Colonic mucosa (tissue), 4 donors: ENCODE results near the gene NPM3. TPM values are rescaled to one million over a fixed set of nuclear protein-coding genes. Genes with fewer than 3 reads are reported as not detected.

Source experiments
- DNase-seq: peaks from one replicate; pipeline ENCODE4 v3.0.0-alpha.2; 2020
- H3K27ac ChIP-seq: fragments of 200-600 bp; one replicate; pipeline ENCODE4 v1.8.0; 2021
- H3K27me3 ChIP-seq: fragments of 200-600 bp; one replicate; pipeline ENCODE4 v1.8.0; 2021
- H3K36me3 ChIP-seq: fragments of 200-600 bp; one replicate; pipeline ENCODE4 v1.8.0; 2021
- H3K4me1 ChIP-seq: fragments of 200-600 bp; one replicate; pipeline ENCODE4 v1.8.0; 2021; ENCODE audit warnings: mild to moderate bottlenecking
- H3K4me3 ChIP-seq: fragments of 200-600 bp; one replicate; pipeline ENCODE4 v1.8.0; 2021
- H3K9ac ChIP-seq, 2 donors: one replicate each; pipeline ENCODE4 v1.7.0; 2013; ENCODE audit warnings: control low read depth in 2 of 2, low read depth in 2 of 2, low read length in 2 of 2
- H3K9me3 ChIP-seq: fragments of 200-600 bp; one replicate; pipeline ENCODE4 v1.8.0; 2021
- intact Hi-C: fragments of 100-400 bp; cut with DNase I; formaldehyde crosslinking; loops from one replicate; pipeline ENCODE4 v1.14.1; 2022
- total RNA-seq, 2 donors: library from RNA; stranded (reverse); fragmentation: NEBNext Ultra II Directional in 1 of 2; extraction: Animal tissue kit (Norgen Biotek cat#: 25700) in 1 of 2; gene quantifications; one replicate each; pipeline ENCODE4 v1.2.1, GENCODE V29; 2021
- TF ChIP-seq, protein P1 (sequence below): fragments of 200-600 bp; IDR thresholded peaks from one replicate; pipeline ENCODE4 v1.8.0; 2022; ENCODE audit warnings: antibody characterized with exemption, mild to moderate bottlenecking
- donor health status: healthy.
- donor health status: DM: no; HTN: no; CAD: no.
- donor health status: DM: no; HTN: no; CAD: no.

NPM3 gene
- total RNA-seq, 2 donors from 2014 or later: 14.6 to 73.6 TPM

DNA sequence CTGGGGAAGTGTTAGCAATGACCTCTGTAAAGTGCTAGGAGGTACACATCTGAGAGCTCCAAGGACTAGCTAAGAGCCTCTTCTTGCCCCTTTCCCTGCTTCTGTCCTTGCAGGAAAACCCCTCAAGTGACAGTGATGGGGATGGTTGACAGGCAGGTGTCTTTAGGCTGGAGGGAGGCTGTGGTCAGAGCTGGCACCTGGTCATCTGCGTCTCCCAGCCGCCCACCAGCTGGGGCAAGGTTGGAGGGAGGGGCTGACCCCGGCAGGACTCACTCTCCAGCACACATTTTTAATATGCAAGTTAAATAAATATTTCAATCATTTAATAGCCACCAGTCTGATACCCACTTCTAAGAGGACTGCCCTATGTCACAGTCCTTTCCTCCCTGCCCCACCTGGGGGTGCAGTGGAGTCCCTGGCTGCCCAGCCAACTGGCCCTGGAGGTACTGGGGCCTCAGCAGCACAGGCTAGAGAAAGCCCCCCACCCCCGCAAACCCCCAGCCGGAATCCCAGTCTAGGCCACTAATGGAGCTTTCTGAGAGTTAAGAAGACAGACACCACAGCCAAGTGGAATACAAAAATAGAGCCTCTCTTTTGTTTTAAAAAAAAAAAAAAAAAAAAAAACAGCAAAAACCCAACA is 13.6 kb downstream of the NPM3 start:
- intact Hi-C loops: loop anchor here (10.0 kb wide), 1 partner anchor 555 kb away; no protein-coding TSS in a partner anchor
- H3K27me3 ChIP-seq: peaks cover 34% of the 10 kb centered on the region
- no peak overlapping the region for H3K4me3 ChIP-seq
- no peaks in the 10 kb centered on the region for H3K9me3 ChIP-seq
- no peaks in the 10 kb centered on the region for H3K4me1 ChIP-seq
- no peaks in the 10 kb centered on the region for H3K36me3 ChIP-seq
- H3K27ac ChIP-seq: no peak overlapping the region
- H3K9ac ChIP-seq: no peak overlapping the region
- DNase-seq: no peak
- TF ChIP-seq, protein P1, sequence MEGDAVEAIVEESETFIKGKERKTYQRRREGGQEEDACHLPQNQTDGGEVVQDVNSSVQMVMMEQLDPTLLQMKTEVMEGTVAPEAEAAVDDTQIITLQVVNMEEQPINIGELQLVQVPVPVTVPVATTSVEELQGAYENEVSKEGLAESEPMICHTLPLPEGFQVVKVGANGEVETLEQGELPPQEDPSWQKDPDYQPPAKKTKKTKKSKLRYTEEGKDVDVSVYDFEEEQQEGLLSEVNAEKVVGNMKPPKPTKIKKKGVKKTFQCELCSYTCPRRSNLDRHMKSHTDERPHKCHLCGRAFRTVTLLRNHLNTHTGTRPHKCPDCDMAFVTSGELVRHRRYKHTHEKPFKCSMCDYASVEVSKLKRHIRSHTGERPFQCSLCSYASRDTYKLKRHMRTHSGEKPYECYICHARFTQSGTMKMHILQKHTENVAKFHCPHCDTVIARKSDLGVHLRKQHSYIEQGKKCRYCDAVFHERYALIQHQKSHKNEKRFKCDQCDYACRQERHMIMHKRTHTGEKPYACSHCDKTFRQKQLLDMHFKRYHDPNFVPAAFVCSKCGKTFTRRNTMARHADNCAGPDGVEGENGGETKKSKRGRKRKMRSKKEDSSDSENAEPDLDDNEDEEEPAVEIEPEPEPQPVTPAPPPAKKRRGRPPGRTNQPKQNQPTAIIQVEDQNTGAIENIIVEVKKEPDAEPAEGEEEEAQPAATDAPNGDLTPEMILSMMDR: no peak

DNA sequence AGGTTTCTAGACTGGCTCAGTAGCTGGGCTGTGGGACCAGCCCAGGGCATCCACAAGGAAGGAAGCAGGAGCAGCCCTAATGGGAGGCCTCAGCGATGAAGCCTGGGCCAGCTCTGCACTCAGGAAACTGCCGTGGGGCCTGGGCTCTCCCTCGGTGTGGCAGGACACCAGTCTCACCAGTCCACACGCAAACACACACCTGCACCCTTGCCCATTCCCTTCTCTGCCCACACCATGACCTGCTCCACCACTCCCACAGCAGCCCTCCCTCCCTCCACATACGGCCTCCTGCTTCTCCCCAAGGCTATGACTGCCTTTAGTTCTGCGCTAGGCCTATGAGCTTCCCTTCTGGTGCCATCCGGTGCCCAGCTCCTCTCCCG is 14.5 kb downstream of the NPM3 start:
- Histone ChIP-seq H3K4me1 (no peaks in the 10 kb centered on the region), H3K9ac (no peak overlapping the region), H3K9me3 (no peaks in the 10 kb centered on the region), H3K4me3 (no peak overlapping the region), H3K27me3 (peaks cover 25% of the 10 kb centered on the region), H3K36me3 (no peaks in the 10 kb centered on the region), H3K27ac (no peak overlapping the region)
- no peak for DNase-seq
- TF ChIP-seq, protein P1: no peak
- intact Hi-C loops: no loop called here

DNA sequence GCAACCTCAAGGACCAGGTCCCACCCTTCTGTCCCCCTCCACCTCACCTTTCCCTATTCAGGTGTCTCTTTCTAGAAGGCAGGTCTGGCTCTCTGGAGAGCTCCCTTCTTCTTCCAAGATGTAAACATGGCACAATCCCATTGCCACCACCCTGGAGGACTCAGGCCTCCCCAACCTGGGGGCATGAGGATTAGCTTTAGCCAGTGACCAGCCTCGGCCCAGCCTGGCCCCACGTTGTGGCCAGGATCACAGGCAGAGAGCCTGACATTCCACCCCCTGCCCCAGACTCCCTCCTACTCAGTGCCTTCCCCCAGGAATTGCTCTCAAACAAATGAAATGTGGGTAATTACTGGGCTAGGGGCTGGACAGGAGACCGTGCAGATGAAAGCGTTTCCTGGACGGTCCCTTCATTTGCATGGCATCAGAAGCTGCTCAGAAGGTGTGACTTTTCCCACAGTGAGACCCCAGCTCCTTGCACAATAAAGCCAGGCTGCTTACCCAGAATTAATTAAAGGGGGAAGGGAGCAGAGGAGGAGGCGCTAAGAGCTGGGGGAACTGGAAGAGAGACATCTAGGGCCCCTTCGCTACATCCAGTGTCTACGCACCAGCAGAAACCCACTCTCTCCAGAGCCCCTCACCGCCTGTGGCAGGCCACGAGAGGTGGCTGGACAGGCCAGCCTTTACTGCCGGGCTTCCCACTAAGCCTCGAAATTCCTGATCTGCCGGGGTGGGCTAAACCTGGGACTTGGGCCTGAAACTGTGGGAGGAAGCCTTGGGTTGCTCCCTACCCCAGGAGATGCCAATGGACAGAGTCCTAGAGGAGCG is 15.1 kb downstream of the NPM3 start:
- intact Hi-C loops: no loop called here
- DNase-seq: no peak
- Histone ChIP-seq H3K4me1 (no peaks in the 10 kb centered on the region), H3K36me3 (no peaks in the 10 kb centered on the region), H3K27me3 (peaks cover 19% of the 10 kb centered on the region), H3K9me3 (no peaks in the 10 kb centered on the region), H3K4me3 (no peak overlapping the region), H3K9ac (no peak overlapping the region), H3K27ac (no peak overlapping the region)
- TF ChIP-seq, protein P1: no peak

DNA sequence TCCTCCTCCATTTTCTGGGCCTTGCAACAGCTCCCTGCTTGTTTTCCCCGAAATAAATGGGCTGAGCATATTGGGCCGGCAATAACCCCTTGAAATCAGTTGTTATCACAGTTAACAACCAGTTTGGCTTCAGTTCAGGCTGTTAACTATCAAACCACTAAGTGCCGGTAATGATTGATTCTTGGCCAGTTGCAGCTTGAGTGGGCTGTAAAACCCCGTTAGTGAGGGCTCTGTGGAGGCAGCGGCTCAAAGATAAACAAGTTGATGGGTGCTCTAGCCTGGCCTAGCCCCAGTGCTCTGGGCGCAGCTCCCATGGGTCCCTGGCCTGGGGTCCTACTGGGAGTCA is 15.7 kb downstream of the NPM3 start:
- H3K27me3 ChIP-seq: peaks cover 13% of the 10 kb centered on the region
- no peaks in the 10 kb centered on the region for H3K36me3 ChIP-seq
- no peaks in the 10 kb centered on the region for H3K4me1 ChIP-seq
- no peak for DNase-seq
- H3K27ac ChIP-seq: no peak overlapping the region
- no peak overlapping the region for H3K4me3 ChIP-seq
- H3K9ac ChIP-seq: no peak overlapping the region
- H3K9me3 ChIP-seq: no peaks in the 10 kb centered on the region
- intact Hi-C loops: no loop called here
- TF ChIP-seq, protein P1: no peak

DNA sequence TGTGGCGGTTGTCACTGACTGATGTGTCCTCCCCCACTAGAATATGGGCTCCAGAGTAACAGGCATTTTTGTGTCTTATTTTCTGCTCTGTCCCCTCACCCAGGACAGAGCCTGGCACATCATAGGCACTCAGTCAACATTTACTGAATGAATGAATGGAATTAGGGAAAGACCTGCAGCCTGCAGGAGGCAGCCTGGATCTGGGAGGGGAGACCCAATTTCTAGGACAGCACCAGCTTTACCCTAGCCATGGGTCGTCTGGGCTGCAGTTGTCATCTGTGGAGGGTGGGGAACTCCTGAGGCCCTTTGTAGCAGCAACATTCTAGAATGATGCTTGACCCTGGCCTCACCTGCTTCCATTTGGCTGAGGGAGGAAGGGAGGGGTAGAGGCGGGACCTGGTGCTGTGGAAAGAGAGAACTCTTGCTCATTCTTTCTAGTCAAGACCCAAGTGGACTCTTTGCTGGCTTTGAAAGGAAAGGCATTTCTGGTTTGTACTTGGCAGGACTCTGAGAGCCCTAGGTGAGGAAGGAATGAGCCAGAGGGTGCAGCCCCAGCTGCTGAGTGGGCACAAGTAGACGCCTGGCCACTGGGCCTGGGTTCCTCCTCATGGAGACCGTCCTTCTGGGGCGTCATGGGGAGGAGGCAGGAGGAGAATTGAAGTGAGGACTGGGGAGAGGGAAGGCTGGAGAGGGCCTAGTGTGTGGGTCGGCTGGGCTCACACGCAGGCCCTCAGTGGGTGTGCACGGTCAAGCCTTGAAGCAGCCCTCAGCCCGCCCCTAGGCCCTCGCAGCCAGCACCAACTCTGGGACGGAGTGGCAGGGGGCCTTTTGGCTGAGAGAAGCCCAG is 16.3 kb downstream of the NPM3 start:
- Histone ChIP-seq H3K27ac (no peak overlapping the region), H3K27me3 (peaks cover 8% of the 10 kb centered on the region), H3K9me3 (no peaks in the 10 kb centered on the region), H3K4me1 (no peaks in the 10 kb centered on the region), H3K9ac (no peak overlapping the region), H3K4me3 (no peak overlapping the region), H3K36me3 (no peaks in the 10 kb centered on the region)
- TF ChIP-seq, protein P1: no peak
- intact Hi-C loops: no loop called here
- no peak for DNase-seq
